ENCODE measurements around the gene MEGF6.

The MEGF6 gene

DNA sequence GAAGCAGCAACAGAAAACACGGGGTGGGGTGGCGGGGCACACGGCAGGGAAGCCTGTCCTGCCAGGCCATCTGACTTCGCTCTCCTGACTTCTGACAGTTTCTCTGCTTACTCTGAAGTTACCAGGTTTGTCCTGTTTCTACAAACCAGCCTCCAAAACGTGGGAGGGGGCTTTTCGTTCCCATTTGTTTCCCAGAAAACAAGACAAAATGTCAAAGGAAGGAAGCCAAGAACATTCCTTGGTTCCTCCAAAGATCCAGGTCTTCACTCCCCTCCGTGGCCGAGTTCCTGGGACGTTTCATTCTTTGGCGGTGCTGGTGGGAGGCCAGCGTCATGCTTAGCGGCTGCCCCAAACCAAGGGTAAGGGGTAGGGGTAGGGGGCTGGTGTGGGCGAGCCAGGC, 49.6 kb downstream of the MEGF6 start:
- DNase-seq (ENCODE audit: low read depth, low spot score) = no peak
- H3K27ac ChIP-seq = no peak overlapping the region

DNA sequence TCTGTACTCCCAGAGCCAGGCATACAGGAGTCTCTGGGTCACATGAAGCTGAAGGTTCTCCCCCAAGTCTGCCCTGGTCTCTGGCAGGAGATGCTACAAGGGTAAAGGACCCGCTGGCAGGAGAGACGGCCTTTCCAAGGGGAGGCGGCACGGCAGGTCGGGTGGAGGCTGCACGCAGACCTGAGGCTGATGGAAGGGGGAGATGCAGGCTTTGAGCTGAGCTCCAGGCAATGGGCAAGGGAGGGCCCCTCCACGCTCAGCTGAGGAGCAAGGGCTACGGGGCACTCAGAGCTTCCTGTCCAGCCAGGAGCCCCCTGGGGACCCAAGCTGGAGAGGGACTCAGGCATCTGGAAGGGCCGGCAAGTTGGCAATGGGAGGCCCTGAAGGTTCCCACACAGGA, 50.3 kb downstream of the MEGF6 start:
- no peak for DNase-seq (ENCODE audit: low read depth, low spot score)
- H3K27ac ChIP-seq = no peak overlapping the region

GRCh38 chr1:3560251-3560871, 50.9 kb downstream of the MEGF6 start:
- H3K27ac ChIP-seq = no peak overlapping the region
- no peak for DNase-seq (ENCODE audit: low read depth, low spot score)

DNA sequence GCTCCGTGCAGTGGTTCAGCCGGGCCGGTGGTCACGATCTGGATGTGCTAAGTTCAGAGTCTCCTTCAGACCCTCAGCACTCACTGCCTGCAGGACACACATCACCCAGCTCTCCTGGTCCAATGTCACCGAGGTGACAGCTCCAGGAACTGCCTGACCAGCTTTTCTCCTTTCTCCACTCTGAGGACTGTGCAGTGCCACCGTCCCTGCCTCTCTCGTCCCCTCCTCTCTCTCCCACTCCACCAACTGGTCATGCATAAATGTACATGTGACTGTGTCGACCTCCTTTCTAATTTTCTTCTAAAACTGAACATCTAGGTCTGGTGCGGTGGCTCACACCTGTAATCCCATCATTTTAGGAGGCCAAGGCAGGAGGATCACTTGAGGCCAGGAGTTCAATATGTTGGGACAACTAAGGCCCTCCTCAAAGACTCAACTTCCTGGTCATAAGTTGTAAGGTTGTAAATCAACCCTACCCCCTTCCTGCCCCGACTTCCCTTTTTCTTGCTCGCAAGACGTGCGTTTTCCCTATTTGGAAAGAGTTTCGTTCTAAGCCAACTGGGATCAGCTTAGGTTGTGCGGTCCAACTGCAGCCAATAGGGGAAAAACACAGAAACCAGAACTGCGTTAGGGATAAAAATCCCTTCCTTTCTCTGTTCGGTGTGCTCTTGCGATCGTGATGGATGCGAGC, 53.1 kb downstream of the MEGF6 start:
- H3K27ac ChIP-seq = no peak overlapping the region
- DNase-seq (ENCODE audit: low read depth, low spot score) = no peak

DNA sequence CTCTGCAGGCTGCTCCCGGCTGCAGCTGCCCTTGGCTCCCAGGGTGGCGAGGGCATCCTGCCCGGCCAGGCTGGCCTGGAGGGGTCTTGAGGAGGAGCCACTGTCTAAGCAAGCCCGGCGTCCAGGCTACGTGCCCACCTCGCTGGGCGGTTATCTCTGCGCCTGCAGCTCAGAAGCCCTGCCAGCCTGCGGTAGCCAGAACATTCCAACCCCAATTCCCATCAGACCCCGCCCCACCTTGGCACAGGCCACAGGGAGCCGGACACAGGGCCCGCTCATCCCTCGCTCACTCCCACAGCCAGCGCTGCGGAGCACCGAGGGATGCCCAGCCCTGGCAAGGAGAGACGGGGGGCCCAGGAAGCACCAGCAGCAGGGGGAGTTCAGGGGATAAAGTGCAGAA, 53.9 kb downstream of the MEGF6 start:
- no peak overlapping the region for H3K27ac ChIP-seq
- no peak for DNase-seq (ENCODE audit: low read depth, low spot score)

GRCh38 chr1:3556336-3556735, 55.0 kb downstream of the MEGF6 start:
- H3K27ac ChIP-seq = no peak overlapping the region
- no peak for DNase-seq (ENCODE audit: low read depth, low spot score)

DNA sequence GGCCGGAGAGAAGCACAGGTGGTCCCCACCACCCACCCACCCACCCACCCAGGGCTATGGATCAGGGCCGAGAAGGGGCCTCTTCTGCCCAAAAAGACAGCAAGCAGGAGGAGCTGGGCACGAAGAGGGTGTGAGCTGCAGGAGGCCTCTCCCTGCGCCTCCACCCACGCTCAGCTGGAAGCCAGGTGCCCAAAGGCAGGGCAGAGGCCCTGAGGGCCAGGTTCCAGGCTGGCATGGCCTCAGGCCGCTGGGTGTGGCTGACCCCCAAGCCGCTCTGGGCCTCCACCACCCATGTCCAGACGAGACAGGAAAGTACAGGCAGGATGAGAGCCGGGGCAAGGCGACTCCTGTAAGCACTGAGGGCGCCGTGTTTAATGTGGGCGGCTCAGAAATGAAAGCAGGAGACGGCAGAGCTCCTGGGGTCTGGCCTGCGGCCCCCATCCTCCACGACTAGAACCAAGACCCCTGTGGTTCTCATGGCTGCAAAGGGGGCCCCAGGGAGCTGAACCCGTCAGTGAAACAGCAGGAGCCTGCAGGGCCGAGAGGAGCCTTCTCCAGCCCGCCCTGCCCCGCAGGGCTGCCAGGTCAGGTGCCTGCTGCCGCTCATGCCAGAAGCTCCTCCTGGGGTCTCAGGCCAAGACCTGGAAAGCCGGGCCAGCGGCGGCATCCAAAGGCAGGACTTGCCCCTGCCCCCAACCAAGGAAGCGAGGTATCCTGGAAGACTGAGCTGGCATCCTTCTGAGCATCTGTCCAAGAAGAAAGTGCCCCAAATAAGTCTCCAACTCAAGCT, 56.0 kb downstream of the MEGF6 start:
- H3K27ac ChIP-seq = no peak overlapping the region
- no peak for DNase-seq (ENCODE audit: low read depth, low spot score)

- no peak for DNase-seq (ENCODE audit: low read depth, low spot score)
- H3K27ac ChIP-seq = no peak overlapping the region
Measured at GRCh38 chr1:3553940-3554223, 57.4 kb downstream of the MEGF6 start.

DNA sequence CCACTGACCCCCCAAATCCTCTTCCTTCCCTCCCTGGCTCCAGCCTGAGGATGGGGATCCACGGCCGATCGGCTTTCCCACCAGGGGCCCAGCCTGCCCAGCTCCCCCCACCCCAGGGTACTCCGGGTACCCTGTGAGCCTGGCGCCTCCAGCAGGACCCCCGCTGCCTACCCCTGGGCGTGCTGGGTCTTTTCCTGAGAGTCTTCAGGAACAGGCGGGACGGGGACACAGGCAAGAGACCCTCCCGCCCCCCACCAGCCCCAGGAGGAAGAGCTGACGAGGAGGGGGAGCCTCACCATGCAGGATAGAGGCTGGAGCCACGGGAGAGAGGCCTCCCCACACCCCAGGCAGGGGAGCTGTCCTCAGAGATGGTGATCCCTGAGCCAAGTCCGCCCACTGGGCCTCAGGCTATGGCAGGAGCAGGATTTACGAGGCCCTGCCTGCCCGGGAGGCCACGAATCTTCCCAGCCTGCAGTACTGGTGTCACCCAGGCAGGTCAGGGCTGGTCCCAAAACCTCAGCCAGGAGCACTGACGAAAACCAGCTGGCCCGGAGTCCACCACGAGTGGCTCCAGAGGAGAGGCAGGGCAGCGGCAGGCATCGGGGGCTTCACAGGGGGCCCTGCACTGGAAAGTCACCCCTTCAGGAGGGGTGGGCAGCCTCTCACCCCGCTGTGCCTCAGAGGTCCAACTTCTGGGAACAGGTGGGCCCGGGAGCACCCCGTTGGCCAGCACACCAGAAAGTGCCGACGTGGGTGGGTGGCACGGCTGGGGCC, 58.0 kb downstream of the MEGF6 start:
- no peak overlapping the region for H3K27ac ChIP-seq
- peak; percentile 31 for DNase-seq (ENCODE audit: low read depth, low spot score)

DNA sequence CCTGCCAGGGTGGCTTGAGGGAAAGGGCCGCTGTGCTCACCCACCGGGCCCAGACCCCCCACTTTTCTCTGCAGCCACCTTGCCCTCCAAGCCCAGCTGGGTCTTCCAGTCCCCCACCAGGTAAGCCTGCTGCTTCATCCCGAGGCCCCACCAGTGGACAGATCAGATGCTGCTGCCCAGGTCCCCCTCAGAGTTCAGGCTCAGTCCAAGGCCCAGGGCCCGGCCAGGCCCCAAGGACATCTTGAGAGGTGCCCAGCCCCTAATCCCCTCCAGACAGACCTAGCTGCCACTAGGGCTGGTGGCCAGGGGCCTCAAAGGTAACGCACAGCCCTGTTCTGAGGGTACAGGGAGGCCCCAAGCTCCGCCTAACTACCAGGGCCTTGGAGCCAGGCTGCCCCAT, 58.6 kb downstream of the MEGF6 start:
- H3K27ac ChIP-seq = no peak overlapping the region
- no peak for DNase-seq (ENCODE audit: low read depth, low spot score)

GRCh38 chr1:3552176-3552575, 59.1 kb downstream of the MEGF6 start:
- no peak overlapping the region for H3K27ac ChIP-seq
- no peak for DNase-seq (ENCODE audit: low read depth, low spot score)

GRCh38 chr1:3551711-3552110, 59.6 kb downstream of the MEGF6 start:
- no peak overlapping the region for H3K27ac ChIP-seq
- no peak for DNase-seq (ENCODE audit: low read depth, low spot score)

GRCh38 chr1:3551290-3551678, 60.0 kb downstream of the MEGF6 start:
- no peak overlapping the region for H3K27ac ChIP-seq
- no peak for DNase-seq (ENCODE audit: low read depth, low spot score)

DNA sequence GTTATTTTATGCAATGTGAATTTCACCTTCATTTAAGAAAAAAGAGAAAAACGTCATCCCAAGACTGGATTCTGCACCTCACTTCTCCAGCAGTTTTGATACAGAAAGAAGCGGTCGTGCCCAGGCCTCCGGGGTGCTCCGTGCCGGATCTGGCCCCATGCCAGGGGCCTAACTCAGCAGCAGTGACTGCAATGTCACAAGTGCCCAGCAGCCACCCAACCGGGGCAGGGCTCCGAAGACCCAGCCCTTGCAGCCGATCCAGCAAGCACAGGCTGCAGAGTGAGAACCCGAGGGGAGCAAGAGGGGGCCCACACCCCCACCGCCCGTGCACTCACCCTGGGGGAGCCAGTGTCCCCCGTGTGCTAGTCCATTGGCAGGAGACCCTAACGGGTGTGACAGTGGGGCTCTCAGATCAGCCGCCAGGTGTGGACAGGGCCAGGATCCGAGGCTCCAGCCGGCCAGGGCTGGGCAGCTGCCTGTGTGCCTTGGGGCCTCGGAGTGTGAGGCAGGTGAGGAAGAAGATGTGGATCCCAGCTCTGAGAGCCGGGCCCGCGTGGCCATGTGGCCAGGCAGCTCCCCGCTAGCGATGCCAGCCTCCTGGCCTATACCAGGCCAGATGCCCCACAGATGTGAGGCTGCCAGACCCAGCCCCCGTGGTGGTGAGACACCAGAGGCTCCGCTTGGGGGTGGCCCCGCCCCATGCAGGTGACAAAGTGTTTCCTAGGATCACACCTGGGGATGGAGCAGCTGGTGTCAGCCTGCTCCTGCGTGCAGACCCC, 60.6 kb downstream of the MEGF6 start:
- DNase-seq (ENCODE audit: low read depth, low spot score) = no peak
- no peak overlapping the region for H3K27ac ChIP-seq

- no peak for DNase-seq (ENCODE audit: low read depth, low spot score)
- no peak overlapping the region for H3K27ac ChIP-seq
Measured at GRCh38 chr1:3548895-3549294, 62.4 kb downstream of the MEGF6 start.

DNA sequence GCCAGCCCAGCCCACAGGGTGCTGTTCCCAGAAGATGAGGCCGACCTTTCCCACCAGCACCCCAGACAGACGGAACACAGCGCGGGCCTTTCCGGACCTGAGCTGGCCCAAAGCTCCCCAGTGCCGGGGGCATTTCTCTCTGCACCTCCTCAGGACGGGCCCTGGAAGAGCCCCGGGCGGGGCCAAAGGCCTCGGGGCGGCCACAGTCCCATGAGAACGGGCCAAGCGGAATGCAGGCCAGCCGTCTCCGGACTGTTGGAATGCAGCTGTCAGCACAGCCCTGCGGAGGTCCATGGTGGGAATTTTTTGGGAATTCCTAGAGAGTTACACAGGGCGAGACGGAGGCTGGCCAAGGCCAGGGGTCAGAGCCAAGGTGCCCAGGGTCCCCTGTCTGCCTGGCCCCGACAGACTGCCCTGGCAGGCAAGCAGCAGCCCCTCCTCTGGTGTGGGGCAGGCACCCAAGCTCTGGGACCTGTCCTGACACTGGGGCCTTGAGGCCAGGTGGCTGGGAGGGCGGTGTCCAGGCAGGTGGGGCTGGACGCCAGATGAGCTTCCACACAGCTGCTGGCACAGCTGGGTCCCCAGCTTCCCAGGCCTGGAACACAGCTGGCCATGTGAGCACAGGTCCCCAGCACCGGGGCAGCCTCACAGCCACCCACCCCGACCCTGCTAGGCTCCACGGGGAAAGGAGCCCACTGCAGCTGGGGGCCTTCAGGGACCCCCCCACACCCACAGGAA, 63.0 kb downstream of the MEGF6 start:
- DNase-seq (ENCODE audit: low read depth, low spot score) = no peak
- H3K27ac ChIP-seq = no peak overlapping the region

- DNase-seq (ENCODE audit: low read depth, low spot score) = no peak
- H3K27ac ChIP-seq = no peak overlapping the region
Measured at GRCh38 chr1:3547055-3548005, 64.0 kb downstream of the MEGF6 start.

GRCh38 chr1:3546048-3546384, 65.3 kb downstream of the MEGF6 start:
- H3K27ac ChIP-seq = no peak overlapping the region
- no peak for DNase-seq (ENCODE audit: low read depth, low spot score)
